A673 (cell line): ENCODE data around the gene ITGA11.

Experiments
- CTCF ChIP-seq: fragments of 300-800, 200-600 bp; sonication (generic); conservative IDR thresholded peaks from 2 replicates; pipeline ENCODE4 v1.5.1; 2017; ENCODE audit warnings: low read depth, mild to moderate bottlenecking, antibody characterized with exemption, low read length, moderate library complexity, mixed read lengths
- EZH2 ChIP-seq: fragments of 200-600 bp; sonication (generic); IDR thresholded peaks from 2 replicates; pipeline ENCODE4 v1.6.1; 2017; ENCODE audit warnings: borderline replicate concordance, low read depth, mild to moderate bottlenecking, mixed read lengths, antibody characterized with exemption, low read length; ENCODE audit not compliant: poor library complexity, severe bottlenecking

- TF ChIP-seq CTCF (no peak), EZH2 (no peak)
Measured at GRCh38 chr15:68365770-68366169, 66.2 kb downstream of the ITGA11 start.
